Heart left ventricle (tissue), 13 donors: ENCODE data around the gene SYNPO.

Experiments used
- POLR2A ChIP-seq, 2 donors: fragments of 450-650 bp; IDR thresholded peaks; one replicate each; pipeline ENCODE4 v1.6.1; 2017; ENCODE audit warnings: antibody characterized with exemption in 2 of 2, mild to moderate bottlenecking in 2 of 2, moderate library complexity in 2 of 2
- TF ChIP-seq, protein P1 (sequence below), 12 donors: fragments of 200-600 bp; sonication (generic) in 4 of 12; IDR thresholded peaks; one replicate each; pipeline versions ENCODE4 v1.5.0 to v1.8.0; 2018 to 2022; ENCODE audit warnings: antibody characterized with exemption in 12 of 12, mild to moderate bottlenecking in 5 of 12
- donor health status: ischemic (EF 13 %, LVEDD 7.1; RV severe dilation, severe dysfunction).
- donor health status: DM: no; HTN: yes; CAD: no.
- donor health status: DM: no; HTN: no; CAD: no.
- donor health status: ischemic (EF 25% LVEDD 6.9; RV normal size, moderate dysfunction).
- donor health status: ischemic (EF 25% LVEDD 5.7; RV mildly dilated, moderate dysfunction).
- donor health status: ischemic (EF 35%, LVEDD 5.7; RV mildly dilated, moderate dysfunction).
- donor health status: nonischemic (EF 11% LVEDD 7.7; RV severe dilation, severe dysfunction).
- donor health status: DM: yes; HTN: yes; CAD: no.
- donor health status: PGD.
- donor health status: ischemic (EF 29% LVEDD 5.4; RV normal size, mild dysfunction).
- donor health status: nonischemic (EF 23%, LVEDD 6.1; RV moderate dilation, normal function).

DNA sequence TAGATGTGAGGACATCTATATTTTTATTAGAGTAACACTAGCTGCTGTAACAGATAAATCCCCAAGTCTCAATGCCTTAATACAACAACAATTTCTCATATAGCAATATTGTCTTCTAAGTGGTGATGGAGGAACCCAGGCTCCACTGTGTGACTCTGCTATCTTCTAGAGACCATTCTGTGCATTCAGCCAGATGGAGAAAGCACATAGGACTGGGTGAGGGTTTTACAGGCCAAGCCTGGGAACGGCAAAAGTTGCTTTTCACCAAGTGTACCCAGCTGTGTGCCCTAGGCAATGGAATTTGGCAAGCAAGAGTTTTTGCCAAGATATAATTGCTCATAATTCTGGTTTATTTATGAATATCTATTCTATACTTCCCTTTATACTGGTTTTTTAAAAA lies 48.7 kb downstream of the SYNPO start:
- no peak for TF ChIP-seq POLR2A (IDR thresholded peaks at IDR 0.05)
- TF ChIP-seq, protein P1, sequence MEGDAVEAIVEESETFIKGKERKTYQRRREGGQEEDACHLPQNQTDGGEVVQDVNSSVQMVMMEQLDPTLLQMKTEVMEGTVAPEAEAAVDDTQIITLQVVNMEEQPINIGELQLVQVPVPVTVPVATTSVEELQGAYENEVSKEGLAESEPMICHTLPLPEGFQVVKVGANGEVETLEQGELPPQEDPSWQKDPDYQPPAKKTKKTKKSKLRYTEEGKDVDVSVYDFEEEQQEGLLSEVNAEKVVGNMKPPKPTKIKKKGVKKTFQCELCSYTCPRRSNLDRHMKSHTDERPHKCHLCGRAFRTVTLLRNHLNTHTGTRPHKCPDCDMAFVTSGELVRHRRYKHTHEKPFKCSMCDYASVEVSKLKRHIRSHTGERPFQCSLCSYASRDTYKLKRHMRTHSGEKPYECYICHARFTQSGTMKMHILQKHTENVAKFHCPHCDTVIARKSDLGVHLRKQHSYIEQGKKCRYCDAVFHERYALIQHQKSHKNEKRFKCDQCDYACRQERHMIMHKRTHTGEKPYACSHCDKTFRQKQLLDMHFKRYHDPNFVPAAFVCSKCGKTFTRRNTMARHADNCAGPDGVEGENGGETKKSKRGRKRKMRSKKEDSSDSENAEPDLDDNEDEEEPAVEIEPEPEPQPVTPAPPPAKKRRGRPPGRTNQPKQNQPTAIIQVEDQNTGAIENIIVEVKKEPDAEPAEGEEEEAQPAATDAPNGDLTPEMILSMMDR (IDR thresholded peaks at IDR 0.05), result no peak
